SK-N-SH treated with all-trans-retinoic acid at 6 μM for 48 hours (cell line): ENCODE data around the gene LRRTM3.

Source experiments
- CSDC2 ChIP-seq: fragments of 250-450 bp; sonication (Bioruptor Pico); IDR thresholded peaks from 2 replicates; pipeline ENCODE4 v1.5.0; 2020; ENCODE audit warnings: mild to moderate bottlenecking, moderate library complexity
- ESRRG ChIP-seq: fragments of 250-450 bp; sonication (Bioruptor Pico); IDR thresholded peaks from 2 replicates; pipeline ENCODE4 v1.6.1; 2021; ENCODE audit warnings: mild to moderate bottlenecking
- ISL1 ChIP-seq: fragments of 250-450 bp; sonication (Bioruptor Pico); IDR thresholded peaks from 2 replicates; pipeline ENCODE4 v2.1.2; 2022; ENCODE audit warnings: mild to moderate bottlenecking, moderate library complexity
- PATZ1 ChIP-seq: fragments of 250-450 bp; sonication (Bioruptor Pico); IDR thresholded peaks from 2 replicates; pipeline ENCODE4 v1.8.0; 2020; ENCODE audit warnings: mild to moderate bottlenecking, moderate library complexity, borderline replicate concordance
- PPARA ChIP-seq: fragments of 250-450 bp; sonication (Bioruptor Pico); IDR thresholded peaks from 2 replicates; pipeline ENCODE4 v1.5.0; 2020; ENCODE audit warnings: mild to moderate bottlenecking, borderline replicate concordance
- RARB ChIP-seq: fragments of 250-450 bp; sonication (Bioruptor Pico); IDR thresholded peaks from 2 replicates; pipeline ENCODE4 v1.8.0; 2021; ENCODE audit warnings: mild to moderate bottlenecking, moderate library complexity
- ZC3H10 ChIP-seq: fragments of 250-450 bp; sonication (Bioruptor Pico); IDR thresholded peaks from 2 replicates; pipeline ENCODE4 v1.5.1; 2021; ENCODE audit warnings: mild to moderate bottlenecking, moderate library complexity
- ZNF565 ChIP-seq: fragments of 450-650 bp; formaldehyde crosslinking; conservative IDR thresholded peaks from 2 replicates; pipeline ENCODE4 v1.5.0; 2020; ENCODE audit warnings: low read depth, mild to moderate bottlenecking, moderate library complexity
- ZNF70 ChIP-seq: fragments of 450-650 bp; formaldehyde crosslinking; IDR thresholded peaks from 2 replicates; pipeline ENCODE4 v1.5.0; 2020; ENCODE audit warnings: mild to moderate bottlenecking, moderate library complexity
- ZNF8 ChIP-seq: fragments of 450-650 bp; formaldehyde crosslinking; IDR thresholded peaks from 2 replicates; pipeline ENCODE4 v1.5.0; 2020; ENCODE audit warnings: mild to moderate bottlenecking, moderate library complexity
- TF ChIP-seq, protein P1 (sequence below): fragments of 250-450 bp; sonication (Bioruptor Pico); IDR thresholded peaks from 2 replicates; pipeline ENCODE4 v1.5.1; 2020; ENCODE audit warnings: low read depth, mild to moderate bottlenecking, moderate library complexity

DNA sequence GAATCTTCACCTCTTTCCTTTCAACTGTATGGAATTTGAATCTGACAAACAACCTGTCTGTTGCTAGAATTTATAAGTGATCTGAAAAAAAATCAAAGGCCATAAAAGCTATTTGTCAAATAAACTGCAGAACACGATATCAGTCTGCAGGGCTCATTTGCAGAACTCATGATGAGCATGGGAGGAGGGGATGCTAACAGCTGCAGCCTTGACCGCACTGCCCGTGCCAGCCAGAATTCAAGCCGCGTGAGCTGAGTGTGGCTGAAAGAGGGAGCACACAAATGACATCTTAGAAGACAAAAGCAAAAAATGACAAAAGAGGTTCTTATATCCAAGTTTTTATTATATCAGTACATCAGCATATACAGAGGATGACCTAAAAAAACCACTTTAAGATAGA is 15.7 kb downstream of the LRRTM3 start:
- TF ChIP-seq ZNF8 = no peak
- no peak for TF ChIP-seq ESRRG (CRISPR knock-in tag)
- no peak for TF ChIP-seq PATZ1 (CRISPR knock-in tag)
- no peak for TF ChIP-seq RARB (CRISPR knock-in tag)
- TF ChIP-seq ISL1 = no peak
- TF ChIP-seq, protein P1, sequence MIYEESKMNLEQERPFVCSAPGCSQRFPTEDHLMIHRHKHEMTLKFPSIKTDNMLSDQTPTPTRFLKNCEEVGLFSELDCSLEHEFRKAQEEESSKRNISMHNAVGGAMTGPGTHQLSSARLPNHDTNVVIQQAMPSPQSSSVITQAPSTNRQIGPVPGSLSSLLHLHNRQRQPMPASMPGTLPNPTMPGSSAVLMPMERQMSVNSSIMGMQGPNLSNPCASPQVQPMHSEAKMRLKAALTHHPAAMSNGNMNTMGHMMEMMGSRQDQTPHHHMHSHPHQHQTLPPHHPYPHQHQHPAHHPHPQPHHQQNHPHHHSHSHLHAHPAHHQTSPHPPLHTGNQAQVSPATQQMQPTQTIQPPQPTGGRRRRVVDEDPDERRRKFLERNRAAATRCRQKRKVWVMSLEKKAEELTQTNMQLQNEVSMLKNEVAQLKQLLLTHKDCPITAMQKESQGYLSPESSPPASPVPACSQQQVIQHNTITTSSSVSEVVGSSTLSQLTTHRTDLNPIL (CRISPR knock-in tag) = no peak
- TF ChIP-seq PPARA (CRISPR knock-in tag) = no peak
- no peak for TF ChIP-seq CSDC2 (CRISPR knock-in tag)
- no peak for TF ChIP-seq ZNF70 (CRISPR knock-in tag)
- no peak for TF ChIP-seq ZNF565
- no peak for TF ChIP-seq ZC3H10 (CRISPR knock-in tag)
